ENCODE results near the gene PCDHA1.
"Not testable (repeated sequence)": the region's sequence is repeated elsewhere in the genome, so short reads cannot be mapped to it uniquely, and the experiment has no call there.

PCDHA1 gene

GRCh38 chr5:140821375-140822280 lies 35.7 kb downstream of the PCDHA1 start, which contains the start of gene PCDHA5:
Gene PCDHA5, plus strand, starts transcription at chr5:140821613.
- peak; percentile 10 for DNase-seq (ENCODE audit: low read depth)
- H3K4me3 ChIP-seq (ENCODE audit: low read depth, low read length) = no peak within 1 kb of the TSS
- TF ChIP-seq CTCF (IDR thresholded peaks at IDR 0.05; ENCODE audit: insufficient read depth, low read depth, low read length, missing control alignments) = peak; percentile 37

GRCh38 chr5:140822281-140822629 lies 36.3 kb downstream of the PCDHA1 start:
- DNase-seq (ENCODE audit: low read depth) = no peak
- no peak overlapping the region for H3K4me3 ChIP-seq (ENCODE audit: low read depth, low read length)
- no peak for TF ChIP-seq CTCF (IDR thresholded peaks at IDR 0.05; ENCODE audit: insufficient read depth, low read depth, low read length, missing control alignments)

GRCh38 chr5:140822969-140823368 lies 37.0 kb downstream of the PCDHA1 start:
- not testable (repeated sequence) for DNase-seq (ENCODE audit: low read depth); H3K4me3 ChIP-seq (ENCODE audit: low read depth, low read length)

- TF ChIP-seq CTCF (IDR thresholded peaks at IDR 0.05; ENCODE audit: insufficient read depth, low read depth, low read length, missing control alignments) = no peak
- no peak for DNase-seq (ENCODE audit: low read depth)
- no peak overlapping the region for H3K4me3 ChIP-seq (ENCODE audit: low read depth, low read length)
Measured at GRCh38 chr5:140823475-140823874, 37.5 kb downstream of the PCDHA1 start.

- TF ChIP-seq CTCF (IDR thresholded peaks at IDR 0.05; ENCODE audit: insufficient read depth, low read depth, low read length, missing control alignments) = no peak
- no peak within 1 kb of the TSS for H3K4me3 ChIP-seq (ENCODE audit: low read depth, low read length)
- DNase-seq (ENCODE audit: low read depth) = no peak
Measured at GRCh38 chr5:140827704-140828361, 41.9 kb downstream of the PCDHA1 start, which contains the start of gene PCDHA6. Gene PCDHA6, plus strand, starts transcription at chr5:140827960. Its CDS starts 132 bp downstream, at chr5:140828092.

- no peak for DNase-seq (ENCODE audit: low read depth)
- no peak for TF ChIP-seq CTCF (IDR thresholded peaks at IDR 0.05; ENCODE audit: insufficient read depth, low read depth, low read length, missing control alignments)
- H3K4me3 ChIP-seq (ENCODE audit: low read depth, low read length) = no peak overlapping the region
Measured at GRCh38 chr5:140828362-140828737, 42.4 kb downstream of the PCDHA1 start.

- not testable (repeated sequence) for H3K4me3 ChIP-seq (ENCODE audit: low read depth, low read length); DNase-seq (ENCODE audit: low read depth)
Measured at GRCh38 chr5:140829511-140830501, 43.9 kb downstream of the PCDHA1 start.
